Measurements from ENCODE around the gene TIGD3.

The TIGD3 gene

GRCh38 chr11:65373839-65374580 lies 19.5 kb downstream of the TIGD3 start:
- no peak for DNase-seq (ENCODE audit: low spot score)

GRCh38 chr11:65375012-65375411 lies 20.5 kb downstream of the TIGD3 start:
- no peak for DNase-seq (ENCODE audit: low spot score)

- no peak for DNase-seq (ENCODE audit: low spot score)
Observed at GRCh38 chr11:65376138-65376713, 21.7 kb downstream of the TIGD3 start.

DNA sequence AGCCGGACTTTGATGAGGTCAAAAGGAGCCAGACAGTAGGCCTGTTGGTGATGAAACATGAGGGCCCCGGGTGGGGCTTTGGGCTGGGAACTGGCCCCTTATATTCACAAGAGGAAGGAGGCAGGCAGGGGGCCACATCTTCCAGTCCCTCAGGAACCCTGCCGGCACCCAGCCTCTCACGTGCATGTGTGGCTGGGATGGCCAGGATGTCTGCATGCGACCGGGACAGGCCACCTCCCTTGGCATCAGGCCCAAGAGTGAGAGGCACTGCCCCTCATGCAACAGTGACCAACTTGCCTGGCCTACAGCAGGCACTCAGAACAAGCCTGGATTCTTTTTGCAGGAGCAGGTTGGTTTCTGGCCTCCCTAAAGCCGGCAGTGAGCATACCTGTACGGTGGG lies 22.5 kb downstream of the TIGD3 start:
- no peak for DNase-seq (ENCODE audit: low spot score)

- DNase-seq (ENCODE audit: low spot score), result no peak
Observed at GRCh38 chr11:65377777-65378176, 23.2 kb downstream of the TIGD3 start.

GRCh38 chr11:65378208-65378927 lies 23.8 kb downstream of the TIGD3 start:
- no peak for DNase-seq (ENCODE audit: low spot score)

GRCh38 chr11:65378928-65379638 lies 24.5 kb downstream of the TIGD3 start:
- DNase-seq (ENCODE audit: low spot score), result no peak

DNA sequence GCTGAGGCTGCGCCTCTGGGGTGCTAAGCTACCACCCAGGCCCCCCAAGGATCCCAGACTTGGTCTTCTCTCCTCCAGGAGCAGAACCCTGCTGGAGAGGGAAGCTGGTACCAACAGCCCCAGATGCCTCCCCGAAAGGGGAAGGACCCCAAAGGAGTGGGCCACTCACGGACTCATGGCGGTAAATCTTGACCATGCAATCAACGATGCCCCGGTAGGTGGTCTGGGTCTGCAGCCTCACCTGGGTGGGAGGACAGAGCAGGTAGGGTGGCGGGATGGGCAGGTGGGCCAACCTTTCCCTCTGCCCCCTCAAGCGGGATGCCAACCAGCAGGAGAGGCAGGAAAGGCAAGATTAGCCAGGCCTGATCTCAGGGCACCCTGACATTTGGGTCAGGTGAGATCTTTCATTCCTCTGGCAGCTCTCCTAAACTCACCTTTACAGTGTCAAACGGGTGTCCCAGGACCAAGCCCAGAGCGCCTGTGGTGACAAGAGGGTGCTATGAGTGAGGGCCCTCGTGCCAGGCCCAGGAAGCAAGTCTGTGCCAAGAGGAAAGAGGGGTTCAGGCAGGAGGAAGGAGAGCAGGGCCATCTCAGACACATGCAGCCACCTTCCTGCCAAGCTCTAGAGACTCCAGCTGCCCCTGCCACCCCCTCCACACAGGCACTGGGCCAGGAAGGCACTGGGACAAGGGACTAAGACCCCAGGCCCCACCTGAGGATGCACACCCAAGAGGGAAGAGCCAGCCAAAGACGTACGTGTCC lies 25.3 kb downstream of the TIGD3 start:
- no peak for DNase-seq (ENCODE audit: low spot score)

DNA sequence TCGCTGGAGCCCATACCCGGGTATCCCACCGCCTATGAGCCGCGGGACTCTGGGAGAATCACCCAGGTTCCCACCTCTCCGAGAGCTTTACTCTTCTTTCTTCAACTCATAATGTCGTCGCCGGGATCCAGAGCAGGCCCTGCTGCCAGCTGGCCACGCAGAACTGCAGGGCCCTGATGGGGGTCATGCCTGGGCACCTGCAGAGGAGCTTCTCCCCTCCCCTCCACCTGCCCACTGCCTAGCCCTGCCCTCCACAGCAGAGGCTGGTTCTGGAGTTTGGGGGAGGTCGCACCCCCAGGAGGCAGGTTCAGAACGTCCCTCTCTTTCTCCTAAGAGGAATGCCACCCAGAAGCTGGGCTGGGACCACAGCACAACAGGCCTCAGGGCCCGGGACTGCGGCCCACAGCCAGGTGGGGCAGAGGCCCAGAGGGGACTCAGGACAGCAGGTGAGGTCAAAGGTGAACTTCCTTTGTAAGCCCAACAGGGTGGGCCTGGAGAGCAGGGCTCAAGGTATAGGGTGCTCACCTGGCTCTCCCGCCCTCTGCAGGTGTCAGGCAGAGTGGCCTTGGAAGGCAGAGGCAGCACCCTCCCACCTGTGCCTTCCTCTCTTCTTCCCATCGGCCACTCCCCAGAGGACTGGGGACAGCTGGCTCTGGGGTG lies 26.0 kb downstream of the TIGD3 start:
- DNase-seq (ENCODE audit: low spot score), result no peak

- peak; percentile 42 for DNase-seq (ENCODE audit: low spot score)
Observed at GRCh38 chr11:65381716-65382032, 27.1 kb downstream of the TIGD3 start.

DNA sequence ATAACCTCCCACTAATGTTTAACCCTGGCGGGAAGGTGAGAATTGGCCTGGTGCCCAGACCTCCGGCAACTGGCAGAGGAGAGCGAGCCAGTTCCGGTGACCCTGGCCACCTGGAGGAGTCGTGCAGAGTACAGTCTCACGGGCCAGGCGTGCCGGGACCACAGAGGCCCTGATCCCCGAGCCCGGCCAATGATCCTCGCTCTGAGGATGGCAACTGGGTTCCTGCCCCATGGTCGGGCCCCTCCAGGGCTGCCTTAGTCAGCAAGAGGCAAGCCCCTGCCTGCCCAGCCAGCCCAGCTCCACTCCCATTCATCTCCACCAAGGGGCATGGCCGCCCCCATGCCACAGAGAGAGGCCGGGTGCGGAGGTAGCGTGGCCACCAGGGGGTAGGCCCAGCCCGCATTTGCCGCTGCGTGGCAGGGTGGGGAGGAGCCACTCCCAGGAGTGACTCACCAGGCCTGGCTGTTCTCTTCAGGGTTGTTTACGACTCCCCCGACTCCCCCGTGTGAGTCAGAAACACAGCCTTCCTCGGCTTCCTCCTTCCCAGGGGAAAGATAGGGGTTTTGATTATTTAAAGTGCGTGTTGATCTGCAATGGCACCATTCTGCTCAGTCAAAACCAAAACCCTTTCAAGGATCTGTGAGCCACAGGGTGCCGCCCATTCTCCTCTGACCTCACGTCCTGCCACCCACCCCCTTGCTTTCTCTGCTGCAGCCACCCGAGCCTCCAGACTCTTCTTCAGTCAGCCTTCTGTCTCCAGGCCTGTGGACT lies 27.7 kb downstream of the TIGD3 start, which contains the start of gene SLC25A45:
SLC25A45 (minus strand) TSS at position 614 of the 771 bp plus-strand sequence. CDS start 695 bp downstream, outside the sequence.
- DNase-seq (ENCODE audit: low spot score), result peak; percentile 92

DNA sequence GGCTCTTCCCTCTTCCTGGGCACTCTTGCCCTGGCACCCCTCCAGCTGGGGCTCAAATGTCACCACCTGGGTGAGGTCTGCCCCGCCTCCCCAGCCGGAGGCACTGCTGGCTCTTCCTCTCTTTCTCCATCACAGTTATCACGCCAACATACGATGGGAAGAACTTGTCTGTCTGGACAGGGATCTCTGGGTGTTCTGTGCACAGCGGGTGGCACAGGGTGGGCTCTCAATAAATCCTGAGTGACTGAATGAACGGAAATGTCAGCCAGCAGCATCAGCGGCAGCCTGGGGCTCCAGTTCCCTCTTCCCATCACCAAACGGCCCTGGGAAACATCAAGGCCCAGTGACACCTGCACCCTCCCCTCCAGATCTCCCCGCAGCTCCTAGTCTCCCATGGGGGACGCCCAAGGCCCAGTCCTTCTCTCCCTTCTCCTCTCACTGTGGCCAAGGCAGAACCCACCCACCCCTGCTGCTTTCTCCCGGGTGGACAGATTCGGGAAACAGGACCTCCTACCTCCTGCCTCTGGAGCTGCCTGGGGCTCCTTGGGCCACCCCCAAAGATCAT lies 28.3 kb downstream of the TIGD3 start:
- no peak for DNase-seq (ENCODE audit: low spot score)

- no peak for DNase-seq (ENCODE audit: low spot score)
Observed at GRCh38 chr11:65383778-65384177, 29.2 kb downstream of the TIGD3 start.

- no peak for DNase-seq (ENCODE audit: low spot score)
Observed at GRCh38 chr11:65384301-65384889, 29.8 kb downstream of the TIGD3 start.

DNA sequence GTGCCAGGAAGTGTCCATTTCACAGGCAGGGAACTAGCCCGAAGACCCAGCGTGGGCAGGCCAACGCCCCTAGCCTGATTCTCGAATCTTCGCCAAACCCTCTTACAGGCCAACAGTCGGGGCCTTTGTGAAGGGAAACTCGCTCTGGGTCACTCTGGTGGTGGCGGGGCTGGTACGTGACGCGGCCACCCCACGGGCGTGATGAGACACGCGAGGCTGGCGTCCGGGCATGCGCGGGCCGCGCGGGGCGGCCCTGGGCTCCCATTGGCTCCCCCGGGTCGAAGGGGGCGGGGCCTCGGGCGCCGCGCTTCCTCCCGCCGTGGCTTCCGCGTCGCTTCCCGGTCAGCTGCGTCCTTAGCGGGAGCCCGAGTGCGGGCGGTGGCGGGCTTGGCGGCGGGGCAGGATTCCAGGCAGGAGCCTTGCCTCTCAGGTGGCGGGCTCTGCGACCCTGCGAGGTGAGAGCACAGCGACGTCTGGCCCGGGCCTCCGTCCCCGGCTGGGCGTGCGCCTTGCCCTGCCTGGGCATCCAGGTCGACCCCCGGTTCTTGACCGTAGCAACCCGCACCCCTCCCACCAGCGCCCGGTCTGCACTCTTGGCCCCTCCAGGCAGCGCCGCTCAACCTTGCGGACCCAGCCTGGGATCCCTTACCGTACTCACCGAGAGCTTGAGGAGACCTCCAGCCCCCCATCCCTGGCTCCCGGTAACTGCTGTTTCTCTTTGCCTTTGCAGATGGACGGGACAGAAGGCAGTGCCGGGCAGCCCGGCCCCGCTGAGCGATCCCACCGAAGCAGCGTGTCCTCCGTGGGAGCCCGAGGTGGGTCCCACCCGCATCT lies 32.0 kb downstream of the TIGD3 start, which contains the start of gene FRMD8:
FRMD8 (plus strand) TSS at position 331 of the 834 bp plus-strand sequence; CDS start at position 731, 400 bp downstream.
- peak; percentile 99 for DNase-seq (ENCODE audit: low spot score)

DNA sequence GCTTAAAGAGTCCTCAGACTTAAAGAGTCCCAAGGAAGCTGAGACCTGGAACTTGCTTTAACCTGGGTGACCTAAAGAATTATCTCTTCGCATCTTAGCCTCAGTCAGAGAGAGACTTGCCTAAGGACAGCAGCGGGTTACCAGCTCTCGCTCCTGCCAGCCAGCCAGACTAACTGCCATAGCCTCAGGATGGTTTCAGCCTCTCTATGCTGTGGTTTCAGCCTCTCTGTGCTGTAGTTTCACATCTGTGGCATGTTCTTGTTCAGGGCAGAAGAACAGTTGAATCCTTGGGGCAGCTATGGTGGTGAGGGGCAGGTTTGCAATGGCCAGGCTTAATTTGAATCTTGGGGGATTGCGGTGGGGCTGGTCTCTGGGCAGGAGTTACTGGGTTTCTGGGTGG lies 34.2 kb downstream of the TIGD3 start:
- no peak for DNase-seq (ENCODE audit: low spot score)

DNA sequence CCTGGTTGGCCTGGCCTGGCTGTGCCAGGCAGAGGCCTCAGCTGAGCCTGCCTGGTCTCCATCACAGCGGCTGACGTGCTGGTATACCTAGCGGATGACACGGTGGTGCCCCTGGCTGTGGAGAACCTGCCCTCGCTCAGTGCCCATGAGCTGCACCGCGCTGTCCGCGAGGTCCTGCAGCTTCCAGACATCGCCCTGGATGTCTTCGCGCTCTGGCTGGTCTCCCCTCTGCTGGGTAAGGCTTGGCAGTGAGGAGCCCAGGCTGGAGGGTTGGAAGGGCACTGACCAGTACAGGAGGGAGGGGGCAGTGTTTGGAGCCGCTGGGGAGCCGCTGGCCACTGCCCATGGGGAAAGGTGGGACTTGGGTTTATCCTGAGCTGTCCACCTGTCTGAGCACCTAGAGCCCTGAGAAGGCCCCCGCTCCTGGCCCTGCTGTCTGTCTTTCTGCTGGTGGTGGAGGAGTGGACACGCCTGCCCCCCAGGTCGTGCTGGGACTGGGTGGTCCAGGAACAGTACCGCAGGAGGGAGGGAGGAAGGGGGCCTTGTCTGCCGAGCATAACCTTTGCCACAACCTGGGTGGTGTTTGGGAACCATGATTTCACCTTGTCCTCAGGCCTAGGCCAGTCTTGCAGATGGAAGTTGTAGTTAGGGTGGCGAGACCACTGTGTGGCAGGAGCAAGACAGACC lies 34.9 kb downstream of the TIGD3 start:
- DNase-seq (ENCODE audit: low spot score), result no peak

Measured in AG20443 (cell line).